GM12878 (cell line): ENCODE data around the gene NIPA2. TPM values are rescaled to one million over a fixed set of nuclear protein-coding genes. Genes with fewer than 3 reads are reported as not detected.

Source experiments
- ATAC-seq: fragments of 200-7000 bp; cut with Tn5 transposase; 3 replicates; pipeline ENCODE4 v1.9.1; 2020; ENCODE audit warnings: mild to moderate bottlenecking, moderate library complexity
- BruUV-seq: library from RNA; stranded (reverse); fragments of 400-500 nt; replicated peaks from 2 replicates; lab custom pipeline; 2021; lab: Mats Ljungman, UMichigan
- CTCF ChIA-PET: fragments of 300-600 bp; sonication (Branson Sonifier 250); formaldehyde crosslinking; extraction: SDS; loops from one replicate; lab custom pipeline; 2021; ENCODE audit warnings: inconsistent platforms; lab: Yijun Ruan, JAX
- POLR2A ChIA-PET: fragments of 350-600 bp; formaldehyde crosslinking; extraction: SDS; loops from one replicate; lab custom pipeline; 2021; ENCODE audit warnings: inconsistent platforms; lab: Charles Lee
- RAD21 ChIA-PET: fragments of 300-600 bp; sonication (Branson Sonifier 250); formaldehyde crosslinking; loops from one replicate; lab custom pipeline; 2023; ENCODE audit warnings: antibody characterized with exemption; ENCODE audit not compliant: unreplicated experiment; lab: Charles Lee
- SMC1A ChIA-PET: fragments of 300-600 bp; sonication (Branson Sonifier 250); formaldehyde crosslinking; loops from one replicate; lab custom pipeline; 2023; ENCODE audit not compliant: unreplicated experiment, uncharacterized antibody; lab: Charles Lee
- DNase-seq: peaks from one replicate; pipeline ENCODE4 v3.0.0-alpha.2; 2011; ENCODE audit warnings: low read depth, low spot score
- FAIRE-seq: peaks from 3 replicates; lab custom pipeline; 2011; peaks lifted over from hg19 to GRCh38; lab: Jason Lieb, UNC
- H2AFZ ChIP-seq: 2 replicates; pipeline ENCODE4 v1.6.0; 2011; ENCODE audit warnings: low read depth, low read length, control low read depth; ENCODE audit not compliant: control insufficient read depth
- H3K27ac ChIP-seq: 2 replicates; pipeline ENCODE4 v1.5.1; 2011; ENCODE audit warnings: control low read depth; ENCODE audit not compliant: control insufficient read depth, insufficient read depth
- H3K27me3 ChIP-seq, 2 experiments: replicated peaks in 1 of 2; 2 replicates each; pipeline versions ENCODE4 v1.6.0 to v1.6.1; 2011; ENCODE audit warnings: low read length in 1 of 2; ENCODE audit not compliant: control insufficient read depth in 2 of 2, insufficient read depth in 2 of 2
- H3K36me3 ChIP-seq, 2 experiments: 2 replicates each; pipeline ENCODE4 v1.5.1; 2011; ENCODE audit warnings: low read length in 1 of 2; ENCODE audit not compliant: control insufficient read depth in 2 of 2, insufficient read depth in 2 of 2
- H3K4me1 ChIP-seq: 2 replicates; pipeline ENCODE4 v1.6.1; 2011; ENCODE audit warnings: mild to moderate bottlenecking, low read length, moderate library complexity, mixed read lengths; ENCODE audit not compliant: control insufficient read depth, insufficient read depth
- H3K4me2 ChIP-seq: 2 replicates; pipeline ENCODE4 v1.6.0; 2011; ENCODE audit warnings: control low read depth; ENCODE audit not compliant: control insufficient read depth, insufficient read depth
- H3K4me3 ChIP-seq: fragments of 200-600 bp; sonication (generic); 2 replicates; pipeline ENCODE4 v1.5.1; 2016
- H3K79me2 ChIP-seq: 2 replicates; pipeline ENCODE4 v1.6.0; 2011; ENCODE audit warnings: low read length; ENCODE audit not compliant: control insufficient read depth, insufficient read depth
- H3K9ac ChIP-seq: 2 replicates; pipeline ENCODE4 v1.8.0; 2011; ENCODE audit warnings: low read length, control low read depth, mixed read lengths; ENCODE audit not compliant: control insufficient read depth, insufficient read depth
- H3K9me3 ChIP-seq: replicated peaks from 3 replicates; pipeline ENCODE4 v1.5.1; 2011; ENCODE audit warnings: mild to moderate bottlenecking, low read length; ENCODE audit not compliant: control insufficient read depth, insufficient read depth
- H4K20me1 ChIP-seq: 2 replicates; pipeline ENCODE4 v1.6.0; 2011; ENCODE audit not compliant: control insufficient read depth, insufficient read depth
- ATF3 ChIP-seq: IDR thresholded peaks from 2 replicates; pipeline ENCODE4 v1.6.1; 2011; ENCODE audit warnings: low read depth, mild to moderate bottlenecking, low read length, moderate library complexity, borderline replicate concordance; ENCODE audit errors: extremely low read depth
- BACH1 ChIP-seq: fragments of 450-650 bp; IDR thresholded peaks from 2 replicates; pipeline ENCODE4 v1.6.1; 2017; ENCODE audit warnings: mild to moderate bottlenecking, borderline replicate concordance
- ELK1 ChIP-seq: IDR thresholded peaks from 2 replicates; pipeline ENCODE4 v1.6.1; 2012; ENCODE audit warnings: low read depth, low read length, improper control_type of control experiment
- HCFC1 ChIP-seq: fragments of 150-350 bp; IDR thresholded peaks from 2 replicates; pipeline ENCODE4 v1.6.1; 2014; ENCODE audit warnings: low read length
- LARP7 ChIP-seq: fragments of 450-650 bp; IDR thresholded peaks from 2 replicates; pipeline ENCODE4 v1.6.1; 2017; ENCODE audit warnings: mild to moderate bottlenecking
- NKRF ChIP-seq: fragments of 450-650 bp; conservative IDR thresholded peaks from 2 replicates; pipeline ENCODE4 v1.6.1; 2017; ENCODE audit warnings: mild to moderate bottlenecking, moderate library complexity
- NR2C1 ChIP-seq: fragments of 450-650 bp; IDR thresholded peaks from 2 replicates; pipeline ENCODE4 v1.6.1; 2017; ENCODE audit warnings: antibody characterized with exemption, mild to moderate bottlenecking, moderate library complexity
- SUZ12 ChIP-seq: fragments of 200-600 bp; sonication (generic); IDR thresholded peaks from one replicate; pipeline ENCODE4 v1.6.1; 2018; ENCODE audit warnings: antibody characterized with exemption, mild to moderate bottlenecking; ENCODE audit not compliant: unreplicated experiment
- TCF12 ChIP-seq: IDR thresholded peaks from 2 replicates; pipeline ENCODE4 v1.6.1; 2011; ENCODE audit warnings: low read depth, mild to moderate bottlenecking, low read length
- WRNIP1 ChIP-seq: IDR thresholded peaks from 2 replicates; pipeline ENCODE4 v1.6.1; 2011; ENCODE audit warnings: low read depth, low read length, improper control_type of control experiment, borderline replicate concordance
- WGBS: methylation state at CpG from one replicate; pipeline ENCODE4 v1.1.6; 2016; ENCODE audit warnings: low lambda C conversion rate; ENCODE audit not compliant: insufficient replicate concordance, insufficient coverage; ENCODE audit errors: missing lambda C conversion rate; 5-methylcytosine and 5-hydroxymethylcytosine counted together
- in situ Hi-C: fragments of 300-500 bp; cut with MboI; formaldehyde crosslinking; loops from 9 replicates; pipeline ENCODE4 v1.14.3; 2018; ENCODE audit warnings: mixed read lengths
- intact Hi-C: fragments of 100-400 bp; cut with micrococcal nuclease; formaldehyde crosslinking; loops from one replicate; pipeline ENCODE4 v1.14.2; 2022; ENCODE audit not compliant: unreplicated experiment
- polyA plus RNA-seq, 11 experiments: library from polyadenylated mRNA; depleted of rRNA in 4 of 11; unstranded in 6 of 11; stranded (reverse) in 5 of 11; fragments of >200 nt; fragmentation: Nextera tagmentation in 4 of 11; fragmentation: Illumina TruSeq in 1 of 11; extraction: Ambion mirVana in 4 of 11; extraction: Trizol in 1 of 11; gene quantifications; 1 replicate in 1 of 11; 2 replicates in 10 of 11; pipeline versions ENCODE4 v1.2.1 to v1.2.3, GENCODE V29; 2011 to 2016; ENCODE audit warnings: inconsistent platforms in 2 of 11, missing spikeins in 2 of 11, low read depth in 1 of 11
- total RNA-seq, 4 experiments: library from RNA; depleted of rRNA in 3 of 4; stranded (reverse); fragments of >200 nt in 3 of 4; fragmentation: Illumina TruSeq in 1 of 4; extraction: Trizol in 1 of 4; gene quantifications; 2 replicates each; pipeline versions ENCODE4 v1.2.1 to v1.2.3, GENCODE V29; 2013 to 2021

NIPA2 gene
- total and polyA plus RNA-seq, 10 of the 15 experiments (the other 5 are each of a cell fraction or from before 2014, with no cell fraction given), result 24.4 to 159 (median 96.5) TPM

- TF ChIP-seq WRNIP1, result no peak
- TF ChIP-seq, all 136 proteins: peak for 0
Measured at GRCh38 chr15:22890296-22890695, 51.8 kb downstream of the NIPA2 start (continued).

- ChIA-PET POLR2A (no interaction called here), SMC1A (no interaction called here), CTCF (no interaction called here), RAD21 (no interaction called here)
- WGBS, result 91% methylated on average over 33 of the region's 33 CpGs
- Histone ChIP-seq H3K4me3 (no peak overlapping the region), H2AFZ (no peak overlapping the region), H3K27me3 (no peaks in the 10 kb centered on the region), H4K20me1 (no peaks in the 10 kb centered on the region), H3K27ac (no peak overlapping the region), H3K79me2 (no peaks in the 10 kb centered on the region), H3K9ac (no peak overlapping the region), H3K4me1 (no peaks in the 10 kb centered on the region), H3K4me2 (no peak overlapping the region), H3K36me3 (peaks cover 4 to 12% of the 10 kb centered on the region in 2 experiments; a peak in 2 of 4 replicates), H3K9me3 (no peaks in the 10 kb centered on the region)
- in situ Hi-C loops, result loop anchor here (10.0 kb wide), 1 partner anchor 53 kb away; no protein-coding TSS in a partner anchor
- intact Hi-C loops, result no loop called here
- TF ChIP-seq TCF12, result no peak
- TF ChIP-seq ELK1, result no peak
- no peak for TF ChIP-seq BACH1
- no peak for TF ChIP-seq HCFC1
- no peak for TF ChIP-seq NR2C1
- TF ChIP-seq LARP7, result no peak
- no peak for TF ChIP-seq NKRF
- no peak for TF ChIP-seq SUZ12
- no peak for TF ChIP-seq ATF3
- ATAC-seq (no peak), FAIRE-seq (no peak), DNase-seq (no peak)
- no TSS peak for BruUV-seq
Measured at GRCh38 chr15:22891426-22892210, 53.2 kb downstream of the NIPA2 start.
